HG02973 (cell line): Measurements from ENCODE around the gene EVPLL.
"Not testable (repeated sequence)": the region's sequence is repeated elsewhere in the genome, so short reads cannot be mapped to it uniquely, and the experiment has no call there.

Source experiments
- ATAC-seq: cut with Tn5 transposase; IDR thresholded peaks from one replicate; pipeline ENCODE4 v1.9.1; 2021; ENCODE audit warnings: moderate library complexity; ENCODE audit not compliant: unreplicated experiment

The EVPLL gene

DNA sequence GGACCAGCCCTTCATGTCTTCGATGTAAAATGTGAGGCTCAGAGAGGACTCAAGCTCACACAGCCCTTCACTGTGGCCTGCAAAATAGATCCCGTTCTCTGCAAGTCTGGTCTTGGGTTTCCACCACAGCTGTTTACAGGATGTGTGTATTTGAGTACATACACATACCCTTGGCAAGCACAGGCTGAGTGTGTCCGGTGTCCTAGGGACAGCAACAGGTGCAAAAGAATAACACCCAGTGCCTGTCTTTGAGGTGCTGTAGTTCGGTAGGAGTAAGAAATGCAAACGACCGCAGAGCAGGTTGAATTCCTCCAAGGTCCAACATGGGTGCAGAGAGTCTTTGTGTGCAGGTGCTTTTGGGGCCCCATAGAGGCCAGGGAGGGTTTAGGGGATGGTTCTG is 44.9 kb downstream of the EVPLL start:
- not testable (repeated sequence) for ATAC-seq

DNA sequence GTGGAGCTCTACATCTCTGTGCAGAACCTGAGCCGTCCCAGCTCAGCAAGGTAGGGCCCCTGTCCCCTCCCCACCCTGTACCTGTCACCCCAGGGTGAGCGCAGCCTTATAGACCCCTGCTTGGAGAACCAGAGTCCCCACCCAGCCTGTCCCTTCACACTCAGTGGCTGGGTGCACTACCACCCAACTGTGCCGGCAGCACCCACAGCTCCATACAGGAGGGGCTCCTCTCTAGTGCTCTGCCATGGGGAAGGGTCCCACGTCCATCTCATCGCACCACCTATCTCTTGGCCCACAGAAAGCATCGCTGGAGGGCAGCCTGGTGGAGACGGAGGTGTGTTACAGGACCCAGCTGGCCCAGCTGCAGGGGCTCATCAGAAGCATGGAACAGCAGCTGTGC is 45.4 kb downstream of the EVPLL start:
- not testable (repeated sequence) for ATAC-seq

DNA sequence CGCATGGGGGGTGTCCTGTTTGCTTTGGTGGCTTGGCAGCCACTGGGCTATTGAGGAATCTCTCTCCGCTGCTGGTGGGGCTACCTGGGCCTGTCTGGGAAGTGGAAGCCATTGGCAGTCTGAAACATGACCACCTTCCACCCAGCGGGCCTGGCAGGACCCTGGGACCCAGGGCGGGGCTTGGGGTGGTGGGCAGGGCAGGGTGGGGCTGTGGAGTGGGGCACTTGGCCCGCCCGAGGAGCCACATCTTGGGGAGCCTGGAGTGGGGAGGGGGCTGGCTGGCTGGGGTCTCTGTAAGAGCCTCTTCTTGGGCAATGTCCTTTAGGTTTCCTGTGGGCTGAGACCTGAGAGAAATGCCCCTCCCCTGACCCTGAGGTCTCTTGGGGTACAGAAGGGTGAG is 48.0 kb downstream of the EVPLL start:
- ATAC-seq, result not testable (repeated sequence)

GRCh38 chr17:18426639-18427038 is 49.1 kb downstream of the EVPLL start:
- ATAC-seq, result not testable (repeated sequence)

DNA sequence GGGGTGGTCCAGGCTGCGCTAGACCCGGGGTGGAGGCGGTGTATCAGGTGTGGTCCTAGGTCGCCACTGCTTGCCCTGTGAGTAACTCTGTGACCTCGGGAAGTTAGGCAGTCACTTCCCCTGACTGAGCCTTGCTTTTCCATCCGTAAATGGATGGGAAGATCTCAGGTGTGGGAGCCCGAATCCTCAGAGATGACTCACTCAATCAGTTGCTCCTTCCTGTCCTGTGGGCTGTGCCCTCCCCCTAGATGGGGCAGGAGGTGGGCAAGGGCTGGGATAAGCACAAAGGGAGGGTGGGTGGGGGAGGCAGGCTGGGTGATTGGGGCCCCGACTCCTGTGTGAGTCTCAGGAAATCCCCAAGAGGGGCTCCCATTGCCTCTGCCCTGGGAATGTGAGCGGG is 54.6 kb downstream of the EVPLL start:
- ATAC-seq, result not testable (repeated sequence)
